Activated gamma-delta T cell (primary cell): ENCODE results near the gene ZNF750.

Source experiments
- DNase-seq: peaks from one replicate; lab custom pipeline; 2025; lab: John Stamatoyannopoulos, UW

The ZNF750 gene

GRCh38 chr17:82872591-82873520 is 33.0 kb upstream of the ZNF750 start:
- DNase-seq, result no peak

- DNase-seq, result no peak
Measured at GRCh38 chr17:82871776-82872561, 32.1 kb upstream of the ZNF750 start.

- no peak for DNase-seq
Measured at GRCh38 chr17:82871056-82871775, 31.4 kb upstream of the ZNF750 start.

- DNase-seq, result no peak
Measured at GRCh38 chr17:82870541-82870940, 30.7 kb upstream of the ZNF750 start.

- DNase-seq, result no peak
Measured at GRCh38 chr17:82870091-82870491, 30.3 kb upstream of the ZNF750 start.

GRCh38 chr17:82869536-82869935 is 29.7 kb upstream of the ZNF750 start:
- DNase-seq, result no peak

- DNase-seq, result no peak
Measured at GRCh38 chr17:82868715-82869131, 28.9 kb upstream of the ZNF750 start.

- DNase-seq, result no peak
Measured at GRCh38 chr17:82867763-82868325, 28.0 kb upstream of the ZNF750 start.

GRCh38 chr17:82866590-82867191 is 26.9 kb upstream of the ZNF750 start:
- DNase-seq, result no peak

- no peak for DNase-seq
Measured at GRCh38 chr17:82865774-82866395, 26.1 kb upstream of the ZNF750 start.

GRCh38 chr17:82865274-82865673 is 25.5 kb upstream of the ZNF750 start:
- DNase-seq, result no peak

- DNase-seq, result no peak
Measured at GRCh38 chr17:82864713-82865248, 25.0 kb upstream of the ZNF750 start.

GRCh38 chr17:82863941-82864712 is 24.3 kb upstream of the ZNF750 start:
- peak; percentile 55 for DNase-seq

- no peak for DNase-seq
Measured at GRCh38 chr17:82863383-82863940, 23.6 kb upstream of the ZNF750 start.

GRCh38 chr17:82862737-82863382 is 23.0 kb upstream of the ZNF750 start:
- DNase-seq, result no peak

GRCh38 chr17:82862191-82862590 is 22.4 kb upstream of the ZNF750 start:
- no peak for DNase-seq

GRCh38 chr17:82861393-82861775 is 21.6 kb upstream of the ZNF750 start:
- no peak for DNase-seq

GRCh38 chr17:82860606-82861392 is 21.0 kb upstream of the ZNF750 start:
- no peak for DNase-seq
